A549 (cell line): ENCODE data around the gene PDX1. TPM values are rescaled to one million over a fixed set of nuclear protein-coding genes. Genes with fewer than 3 reads are reported as not detected.

Experiments used
- ATAC-seq, 2 experiments: fragments of 200-7000 bp in 1 of 2; fragments of >200 bp in 1 of 2; cut with Nextera tagmentation in 1 of 2; cut with Tn5 transposase in 1 of 2; 3 replicates each; pipeline versions ENCODE4 v1.8.0 to v1.9.1; 2018 to 2020; ENCODE audit warnings: mild to moderate bottlenecking in 1 of 2, moderate library complexity in 1 of 2
- CTCF ChIA-PET: fragments of 300-600 bp; sonication (Branson Sonifier 250); formaldehyde crosslinking; extraction: SDS; loops from one replicate; lab custom pipeline; 2021; ENCODE audit warnings: antibody characterized with exemption, inconsistent platforms; lab: Yijun Ruan, JAX
- POLR2A ChIA-PET: fragments of 350-600 bp; formaldehyde crosslinking; extraction: SDS; loops from one replicate; lab custom pipeline; 2021; ENCODE audit warnings: antibody characterized with exemption, inconsistent platforms; lab: Yijun Ruan, JAX
- DNase-seq, 2 experiments: peaks; one replicate each; pipeline versions ENCODE4 v3.0.0 to v3.0.0-alpha.2; 2011 to 2016; ENCODE audit warnings: low read depth in 1 of 2, low spot score in 1 of 2
- FAIRE-seq: peaks from 2 replicates; lab custom pipeline; 2011; peaks lifted over from hg19 to GRCh38; lab: Jason Lieb, UNC
- H3K27ac ChIP-seq, 2 experiments: fragments of >200 bp; sonication (Bioruptor Twin); formaldehyde crosslinking; 3 replicates each; pipeline ENCODE4 v1.5.1; 2016 to 2017
- H3K4me1 ChIP-seq: fragments of >200 bp; sonication (Bioruptor Twin); formaldehyde crosslinking; 3 replicates; pipeline ENCODE4 v1.6.1; 2016
- H3K4me2 ChIP-seq: fragments of >200 bp; sonication (Bioruptor Twin); formaldehyde crosslinking; 3 replicates; pipeline ENCODE4 v1.6.1; 2016
- H3K4me3 ChIP-seq: fragments of >200 bp; sonication (Bioruptor Twin); formaldehyde crosslinking; 3 replicates; pipeline ENCODE4 v1.5.1; 2016
- H3K9me3 ChIP-seq: fragments of >200 bp; sonication (Bioruptor Twin); formaldehyde crosslinking; 3 replicates; pipeline ENCODE4 v1.6.1; 2016
- ATOH8 ChIP-seq: fragments of 250-450 bp; sonication (Bioruptor Pico); IDR thresholded peaks from 2 replicates; pipeline ENCODE4 v1.5.0; 2020; ENCODE audit warnings: low read depth, mild to moderate bottlenecking, moderate library complexity
- CHD2 ChIP-seq: fragments of 150-350 bp; IDR thresholded peaks from 2 replicates; pipeline ENCODE4 v1.6.1; 2014; ENCODE audit warnings: low read length; ENCODE audit not compliant: partially characterized antibody
- E2F6 ChIP-seq: IDR thresholded peaks from 2 replicates; pipeline ENCODE4 v1.6.1; 2012; ENCODE audit warnings: low read depth, borderline replicate concordance
- ELK1 ChIP-seq: fragments of 150-350 bp; IDR thresholded peaks from 2 replicates; pipeline ENCODE4 v1.6.1; 2014; ENCODE audit warnings: low read depth, mild to moderate bottlenecking, low read length
- EP300 ChIP-seq, 2 experiments: fragments of >200 bp; sonication (Bioruptor Twin); formaldehyde crosslinking; IDR thresholded peaks; 2 replicates in 1 of 2; 3 replicates in 1 of 2; pipeline ENCODE4 v1.6.1; 2016 to 2017
- FOSL2 ChIP-seq, 2 experiments: fragments of 450-650 bp in 1 of 2; fragments of >200 bp in 1 of 2; sonication (Bioruptor Twin) in 1 of 2; formaldehyde crosslinking; IDR thresholded peaks; 2 replicates each; pipeline versions ENCODE4 v1.5.0 to v1.6.1; 2016 to 2020; ENCODE audit warnings: mild to moderate bottlenecking in 1 of 2, moderate library complexity in 1 of 2
- FOXS1 ChIP-seq: fragments of 250-450 bp; sonication (Bioruptor Pico); IDR thresholded peaks from 2 replicates; pipeline ENCODE4 v1.5.0; 2020; ENCODE audit warnings: mild to moderate bottlenecking, moderate library complexity
- GATA3 ChIP-seq: IDR thresholded peaks from 2 replicates; pipeline ENCODE4 v1.6.1; 2012; ENCODE audit warnings: borderline replicate concordance
- HMGXB4 ChIP-seq: fragments of 250-450 bp; sonication (Bioruptor Pico); IDR thresholded peaks from 2 replicates; pipeline ENCODE4 v1.5.0; 2021; ENCODE audit warnings: mild to moderate bottlenecking, moderate library complexity, borderline replicate concordance
- JUNB ChIP-seq: fragments of >200 bp; sonication (Bioruptor Twin); formaldehyde crosslinking; IDR thresholded peaks from 2 replicates; pipeline ENCODE4 v1.6.1; 2016
- KDM1A ChIP-seq: fragments of 200-600 bp; sonication (generic); IDR thresholded peaks from 2 replicates; pipeline ENCODE4 v1.6.1; 2016; ENCODE audit warnings: low read depth, mild to moderate bottlenecking
- KDM5A ChIP-seq: fragments of 200-600 bp; sonication (generic); IDR thresholded peaks from 2 replicates; pipeline ENCODE4 v1.6.1; 2016; ENCODE audit warnings: antibody characterized with exemption, mild to moderate bottlenecking
- NPAS2 ChIP-seq: fragments of 250-450 bp; sonication (Bioruptor Pico); IDR thresholded peaks from 2 replicates; pipeline ENCODE4 v1.8.0; 2022; ENCODE audit warnings: mild to moderate bottlenecking, moderate library complexity, borderline replicate concordance
- RAD21 ChIP-seq, 2 experiments: fragments of >200 bp in 1 of 2; sonication (Bioruptor Twin) in 1 of 2; formaldehyde crosslinking in 1 of 2; IDR thresholded peaks in 1 of 2; conservative IDR thresholded peaks in 1 of 2; 2 replicates in 1 of 2; 3 replicates in 1 of 2; pipeline ENCODE4 v1.6.1; 2012 to 2018; ENCODE audit warnings: inconsistent platforms in 1 of 2
- RCOR1 ChIP-seq: fragments of 150-350 bp; IDR thresholded peaks from 2 replicates; pipeline ENCODE4 v1.6.1; 2014; ENCODE audit warnings: antibody characterized with exemption, low read length, low read depth
- SREBF2 ChIP-seq: fragments of 450-650 bp; IDR thresholded peaks from 2 replicates; pipeline ENCODE4 v1.6.1; 2014; ENCODE audit warnings: mild to moderate bottlenecking, moderate library complexity
- TFCP2L1 ChIP-seq: fragments of 250-450 bp; sonication (Bioruptor Pico); IDR thresholded peaks from 2 replicates; pipeline ENCODE4 v1.5.0; 2021; ENCODE audit warnings: mild to moderate bottlenecking
- ZC3H11A ChIP-seq: fragments of 450-650 bp; IDR thresholded peaks from 2 replicates; pipeline ENCODE4 v1.6.1; 2014; ENCODE audit warnings: antibody characterized with exemption, mild to moderate bottlenecking
- ZFP36 ChIP-seq: fragments of 450-650 bp; IDR thresholded peaks from 2 replicates; pipeline ENCODE4 v1.6.1; 2014; ENCODE audit warnings: borderline replicate concordance; ENCODE audit not compliant: partially characterized antibody
- WGBS: methylation state at CpG from one replicate; pipeline ENCODE4 v1.1.6; 2017; ENCODE audit errors: missing lambda C conversion rate; 5-methylcytosine and 5-hydroxymethylcytosine counted together
- polyA plus RNA-seq, 4 experiments: library from polyadenylated mRNA; depleted of rRNA in 3 of 4; stranded (reverse); fragments of >200 nt; fragmentation: RNase III in 1 of 4; extraction: RNeasy Plus Mini Kit Qiagen cat#74134 plus additional on column Dnase treatment in 1 of 4; gene quantifications; 2 replicates in 3 of 4; 3 replicates in 1 of 4; pipeline ENCODE4 v1.2.3, GENCODE V29; 2011 to 2017

Gene PDX1
- polyA plus RNA-seq, 2 of the 4 experiments (the other 2 are of a cell fraction), result 0.04 to 0.06 TPM

GRCh38 chr13:27965740-27966640, 46.2 kb downstream of the PDX1 start:
- 86% methylated on average over 36 of the region's 45 CpGs for WGBS
- peaks cover 8% of the 10 kb centered on the region for H3K4me1 ChIP-seq
- no peak for DNase-seq
- POLR2A ChIA-PET, result no interaction called here
- H3K27ac ChIP-seq, result no peak overlapping the region
- no peak for ATAC-seq
- TF ChIP-seq EP300 (IDR thresholded peaks at IDR 0.05), result no peak
- no peak for TF ChIP-seq HMGXB4 (CRISPR knock-in tag)
- no peak for TF ChIP-seq GATA3
- no peak for TF ChIP-seq KDM5A
- TF ChIP-seq ZFP36, result no peak
- TF ChIP-seq KDM1A, result no peak
- TF ChIP-seq RCOR1, result no peak
- no peak for TF ChIP-seq E2F6
- no peak for TF ChIP-seq CHD2
- TF ChIP-seq FOXS1 (CRISPR knock-in tag), result no peak
- no peak for TF ChIP-seq RAD21 (conservative IDR thresholded peaks at IDR 0.05 in 1 of 2, IDR thresholded peaks at IDR 0.05 in 1 of 2)
- no peak for TF ChIP-seq ATOH8 (CRISPR knock-in tag)
- TF ChIP-seq TFCP2L1 (CRISPR knock-in tag), result no peak
- TF ChIP-seq ELK1, result no peak
- TF ChIP-seq NPAS2 (CRISPR knock-in tag), result no peak
- TF ChIP-seq SREBF2, result no peak
- TF ChIP-seq FOSL2 (IDR thresholded peaks at IDR 0.05), result no peak
- no peak for TF ChIP-seq FOSL2 (CRISPR knock-in tag; IDR thresholded peaks at IDR 0.05)
- TF ChIP-seq JUNB, result no peak
- no peak for TF ChIP-seq ZC3H11A
- no peak overlapping the region for H3K4me3 ChIP-seq
- H3K9me3 ChIP-seq, result no peaks in the 10 kb centered on the region
- no peak overlapping the region for H3K4me2 ChIP-seq
- FAIRE-seq, result no peak
- CTCF ChIA-PET, result interaction anchor here (1.1 to 1.4 kb wide), 3 partner anchors 12 to 431 kb away, joined by 3 to 4 read pairs (median 3); no protein-coding TSS in a partner anchor

GRCh38 chr13:27966641-27967202, 46.9 kb downstream of the PDX1 start:
- no peak overlapping the region for H3K4me2 ChIP-seq
- ChIA-PET CTCF (interaction anchor here (1.4 to 6.3 kb wide), 5 partner anchors 13 to 604 kb away, joined by 3 to 32 read pairs (median 6); no protein-coding TSS in a partner anchor), POLR2A (no interaction called here)
- WGBS, result 94% methylated on average over 10 of the region's 38 CpGs
- H3K4me3 ChIP-seq, result no peak overlapping the region
- H3K9me3 ChIP-seq, result no peaks in the 10 kb centered on the region
- peaks cover 1% of the 10 kb centered on the region; the same call in 2 of the 3 replicates for H3K4me1 ChIP-seq
- DNase-seq (no peak), FAIRE-seq (no peak), ATAC-seq (no peak)
- H3K27ac ChIP-seq, result no peak overlapping the region
- TF ChIP-seq RAD21 (conservative IDR thresholded peaks at IDR 0.05 in 1 of 2, IDR thresholded peaks at IDR 0.05 in 1 of 2) (no peak), SREBF2 (no peak)
